HG03103 (cell line): ENCODE data around the gene HRG.
"Not testable (repeated sequence)": the region's sequence is repeated elsewhere in the genome, so short reads cannot be mapped to it uniquely, and the experiment has no call there.

ENCODE experiments used
- ATAC-seq: cut with Tn5 transposase; IDR thresholded peaks from one replicate; pipeline ENCODE4 v1.9.1; 2021; ENCODE audit warnings: low read depth; ENCODE audit not compliant: unreplicated experiment

HRG gene

GRCh38 chr3:186671051-186671450 is 5.2 kb downstream of the HRG start:
- ATAC-seq, result no peak

GRCh38 chr3:186678604-186679003 is 12.8 kb downstream of the HRG start:
- ATAC-seq, result no peak

GRCh38 chr3:186679151-186679550 is 13.3 kb downstream of the HRG start:
- ATAC-seq, result no peak

GRCh38 chr3:186680869-186681268 is 15.1 kb downstream of the HRG start:
- ATAC-seq, result no peak

GRCh38 chr3:186682812-186683211 is 17.0 kb downstream of the HRG start:
- ATAC-seq, result no peak

- ATAC-seq, result no peak
Measured at GRCh38 chr3:186683979-186684378, 18.2 kb downstream of the HRG start.

GRCh38 chr3:186686475-186686874 is 20.7 kb downstream of the HRG start:
- not testable (repeated sequence) for ATAC-seq

- no peak for ATAC-seq
Measured at GRCh38 chr3:186687120-186687651, 21.4 kb downstream of the HRG start.

GRCh38 chr3:186690304-186690703 is 24.5 kb downstream of the HRG start:
- not testable (repeated sequence) for ATAC-seq

GRCh38 chr3:186691676-186692075 is 25.9 kb downstream of the HRG start:
- no peak for ATAC-seq

GRCh38 chr3:186693843-186694242 is 28.0 kb downstream of the HRG start:
- ATAC-seq, result no peak

GRCh38 chr3:186694288-186695032 is 28.6 kb downstream of the HRG start:
- no peak for ATAC-seq

GRCh38 chr3:186696522-186696921 is 30.7 kb downstream of the HRG start:
- ATAC-seq, result no peak

GRCh38 chr3:186697510-186697909 is 31.7 kb downstream of the HRG start:
- ATAC-seq, result no peak

- no peak for ATAC-seq
Measured at GRCh38 chr3:186700267-186700666, 34.5 kb downstream of the HRG start.

- not testable (repeated sequence) for ATAC-seq
Measured at GRCh38 chr3:186702451-186702850, 36.6 kb downstream of the HRG start.

GRCh38 chr3:186705882-186706780 is 40.3 kb downstream of the HRG start:
- no peak for ATAC-seq

- no peak for ATAC-seq
Measured at GRCh38 chr3:186708983-186709679, 43.3 kb downstream of the HRG start.

GRCh38 chr3:186710694-186711093 is 44.9 kb downstream of the HRG start:
- ATAC-seq, result not testable (repeated sequence)

- no peak for ATAC-seq
Measured at GRCh38 chr3:186713499-186713898, 47.7 kb downstream of the HRG start.

GRCh38 chr3:186717039-186717457 is 51.2 kb downstream of the HRG start, which contains the start of gene KNG1:
Gene KNG1, plus strand, starts transcription at chr3:186717359. Its CDS starts 184 bp downstream, at chr3:186717543.
- no peak for ATAC-seq
